H1 (cell line): ENCODE measurements around the gene ACOT7. TPM values are rescaled to one million over a fixed set of nuclear protein-coding genes. Genes with fewer than 3 reads are reported as not detected.

Experiments used
- BCL11A ChIP-seq, 2 experiments: IDR thresholded peaks; one replicate each; pipeline ENCODE4 v1.6.1; 2011; ENCODE audit warnings: low read depth in 2 of 2, low read length in 2 of 2, mild to moderate bottlenecking in 2 of 2
- BRCA1 ChIP-seq: IDR thresholded peaks from 2 replicates; pipeline ENCODE4 v1.6.1; 2012; ENCODE audit warnings: low read depth, low read length, improper control_type of control experiment
- CHD1 ChIP-seq: IDR thresholded peaks from 2 replicates; pipeline ENCODE4 v1.6.1; 2012; ENCODE audit warnings: low read depth, low read length, improper control_type of control experiment
- CTBP2 ChIP-seq: IDR thresholded peaks from 2 replicates; pipeline ENCODE4 v1.7.0; 2011; ENCODE audit warnings: borderline replicate concordance, mild to moderate bottlenecking, moderate library complexity, mixed read lengths, low read length; ENCODE audit not compliant: insufficient read depth, insufficient read length
- polyA plus RNA-seq, 7 experiments: library from polyadenylated mRNA; depleted of rRNA in 3 of 7; stranded (reverse) in 5 of 7; unstranded in 2 of 7; fragments of >200 nt in 5 of 7; fragments of 200-250 nt in 2 of 7; gene quantifications; 1 replicate in 5 of 7; 2 replicates in 1 of 7; 4 replicates in 1 of 7; pipeline versions ENCODE4 v1.2.1 to v1.2.3, GENCODE V29; 2011 to 2013; ENCODE audit warnings: missing spikeins in 2 of 7, mixed read lengths in 2 of 7
- total RNA-seq: library from RNA; stranded (reverse); fragmentation: NEBNext Ultra II Directional; extraction: Animal tissue kit (Norgen Biotek cat#: 25700); gene quantifications from 2 replicates; pipeline ENCODE4 v1.2.1, GENCODE V29; 2021

Gene ACOT7
- total and polyA plus RNA-seq, 2 of the 8 experiments (the other 6 are each of a cell fraction or from before 2014, with no cell fraction given), result 151 to 214 TPM

GRCh38 chr1:6328696-6329095, 64.9 kb downstream of the ACOT7 start (continued):
- TF ChIP-seq BCL11A (IDR thresholded peaks at IDR 0.05; ENCODE audit: low read depth in 2 of 2, low read length in 2 of 2), result no peak
- no peak for TF ChIP-seq BRCA1
- TF ChIP-seq CHD1, result no peak
- no peak for TF ChIP-seq CTBP2
- TF ChIP-seq, all 59 proteins: peak for 0
